ENCODE measurements around the gene LAMA4.
A peak's percentile ranks its signal among the peaks of the same experiment; 100 is the strongest.

Gene LAMA4

GRCh38 chr6:112283621-112284020, 29.3 kb upstream of the LAMA4 start:
- no peak for TF ChIP-seq ZNF565 (CRISPR knock-in tag; conservative IDR thresholded peaks at IDR 0.05; ENCODE audit: low read depth)
- no peak for TF ChIP-seq ARNTL (CRISPR knock-in tag; IDR thresholded peaks at IDR 0.05; ENCODE audit: borderline replicate concordance, low read depth)
- TF ChIP-seq ZFP30 (CRISPR knock-in tag; IDR thresholded peaks at IDR 0.05) = no peak
- no peak for TF ChIP-seq GLIS3 (CRISPR knock-in tag; IDR thresholded peaks at IDR 0.05)
- TF ChIP-seq PPARA (CRISPR knock-in tag; IDR thresholded peaks at IDR 0.05; ENCODE audit: borderline replicate concordance) = no peak
- TF ChIP-seq SNAI2 (CRISPR knock-in tag; IDR thresholded peaks at IDR 0.05) = no peak
- TF ChIP-seq TCF4 (CRISPR knock-in tag; IDR thresholded peaks at IDR 0.05; ENCODE audit: borderline replicate concordance) = no peak
- ATAC-seq = no peak

DNA sequence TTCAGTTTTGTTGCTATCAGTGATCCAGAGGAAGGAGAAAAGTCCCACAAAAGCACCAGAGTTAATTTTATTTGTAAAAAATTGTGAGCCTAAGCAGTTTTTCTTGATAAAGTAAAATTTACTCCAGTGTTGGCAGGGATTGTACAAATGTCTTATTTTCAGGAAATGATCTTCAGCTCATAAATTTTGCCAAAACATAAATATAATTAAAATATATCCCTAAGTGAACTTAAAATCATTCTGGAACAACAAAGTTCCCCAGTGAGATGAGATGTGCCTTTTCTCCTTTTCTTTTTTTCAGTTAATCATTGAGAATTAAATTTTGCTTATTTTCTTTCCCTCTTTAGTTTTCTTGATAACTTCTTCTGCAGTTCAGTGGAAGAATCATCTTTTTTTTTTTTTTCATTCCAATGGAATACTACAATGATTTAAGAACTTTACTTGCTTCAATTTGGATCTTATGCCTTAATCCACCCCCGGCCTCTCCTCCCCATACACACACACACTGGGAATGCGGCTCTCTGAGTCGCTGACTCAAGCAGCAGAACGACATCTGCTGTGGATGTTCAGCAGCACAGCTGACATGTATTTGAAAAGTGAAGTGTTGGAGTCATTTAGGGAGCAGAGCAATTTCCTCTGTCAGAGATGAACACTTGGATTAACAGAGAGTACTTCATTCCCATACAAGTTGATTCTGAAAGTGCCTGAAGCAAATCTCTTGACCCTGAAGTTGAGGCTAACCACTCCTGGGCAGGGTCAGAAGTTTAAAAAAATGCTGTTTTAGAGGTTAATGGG, 27.7 kb upstream of the LAMA4 start:
- peak; percentile 99 for ATAC-seq

DNA sequence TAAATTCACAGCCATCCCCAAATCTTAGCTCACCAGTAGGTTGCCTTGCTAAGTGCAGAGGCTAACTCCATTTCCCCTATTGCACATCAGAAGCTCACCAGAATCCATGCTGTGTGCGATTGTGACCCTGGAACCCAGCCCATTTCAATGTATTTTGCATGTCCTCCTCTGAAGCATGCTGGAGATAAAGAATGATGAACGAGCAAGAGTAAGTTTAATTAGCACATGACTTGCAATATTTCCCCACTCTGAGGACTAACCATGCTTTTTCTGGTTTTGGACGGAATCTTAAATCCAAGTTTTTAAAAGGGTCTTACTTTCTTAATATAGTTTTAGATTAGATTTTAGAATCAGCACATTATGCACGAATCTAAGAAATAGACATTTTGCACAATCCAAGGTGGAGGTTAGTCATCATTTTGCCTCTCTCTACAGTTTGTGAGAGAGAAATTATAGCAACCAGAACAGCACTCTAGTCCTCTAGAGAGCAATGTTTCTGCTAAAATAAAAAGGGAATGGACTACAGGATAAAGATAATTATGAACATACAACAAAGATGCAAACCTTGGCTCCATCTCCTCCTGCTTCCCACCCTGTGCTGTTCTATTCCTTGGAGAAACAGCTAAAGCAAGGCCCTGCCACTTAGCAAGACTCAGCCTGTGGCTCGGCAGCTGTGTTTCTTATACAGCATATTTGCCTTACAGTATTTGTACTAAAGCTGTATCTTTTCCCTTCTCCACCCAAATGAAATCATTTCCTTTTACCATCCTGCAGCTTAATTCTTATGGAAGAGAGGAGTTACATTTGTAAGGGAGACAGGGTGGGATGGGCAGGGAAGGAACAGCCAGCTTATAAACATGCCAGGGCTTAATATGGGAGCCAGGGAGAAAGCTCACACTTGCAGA, 24.9 kb upstream of the LAMA4 start:
- no peak for ATAC-seq
- TF ChIP-seq, protein P1, sequence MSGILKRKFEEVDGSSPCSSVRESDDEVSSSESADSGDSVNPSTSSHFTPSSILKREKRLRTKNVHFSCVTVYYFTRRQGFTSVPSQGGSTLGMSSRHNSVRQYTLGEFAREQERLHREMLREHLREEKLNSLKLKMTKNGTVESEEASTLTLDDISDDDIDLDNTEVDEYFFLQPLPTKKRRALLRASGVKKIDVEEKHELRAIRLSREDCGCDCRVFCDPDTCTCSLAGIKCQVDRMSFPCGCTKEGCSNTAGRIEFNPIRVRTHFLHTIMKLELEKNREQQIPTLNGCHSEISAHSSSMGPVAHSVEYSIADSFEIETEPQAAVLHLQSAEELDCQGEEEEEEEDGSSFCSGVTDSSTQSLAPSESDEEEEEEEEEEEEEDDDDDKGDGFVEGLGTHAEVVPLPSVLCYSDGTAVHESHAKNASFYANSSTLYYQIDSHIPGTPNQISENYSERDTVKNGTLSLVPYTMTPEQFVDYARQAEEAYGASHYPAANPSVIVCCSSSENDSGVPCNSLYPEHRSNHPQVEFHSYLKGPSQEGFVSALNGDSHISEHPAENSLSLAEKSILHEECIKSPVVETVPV (CRISPR knock-in tag; IDR thresholded peaks at IDR 0.05) = no peak
- no peak for TF ChIP-seq OSR1 (CRISPR knock-in tag; IDR thresholded peaks at IDR 0.05)
- TF ChIP-seq POU6F1 (CRISPR knock-in tag; IDR thresholded peaks at IDR 0.05; ENCODE audit: borderline replicate concordance, low read depth) = no peak
- no peak for TF ChIP-seq CREB5 (CRISPR knock-in tag; IDR thresholded peaks at IDR 0.05; ENCODE audit: low read depth)
- no peak for TF ChIP-seq ZFP30 (CRISPR knock-in tag; IDR thresholded peaks at IDR 0.05)
- no peak for TF ChIP-seq TCF4 (CRISPR knock-in tag; IDR thresholded peaks at IDR 0.05; ENCODE audit: borderline replicate concordance)
- TF ChIP-seq CSDC2 (CRISPR knock-in tag; IDR thresholded peaks at IDR 0.05) = no peak
- TF ChIP-seq GLIS3 (CRISPR knock-in tag; IDR thresholded peaks at IDR 0.05) = no peak
- TF ChIP-seq ARNTL (CRISPR knock-in tag; IDR thresholded peaks at IDR 0.05; ENCODE audit: borderline replicate concordance, low read depth) = no peak
- TF ChIP-seq ESRRG (CRISPR knock-in tag; IDR thresholded peaks at IDR 0.05) = no peak
- no peak for TF ChIP-seq ZC3H10 (CRISPR knock-in tag; IDR thresholded peaks at IDR 0.05)
- no peak for TF ChIP-seq ZFP3 (CRISPR knock-in tag; IDR thresholded peaks at IDR 0.05)
- TF ChIP-seq ZNF8 (CRISPR knock-in tag; IDR thresholded peaks at IDR 0.05) = no peak
- TF ChIP-seq ZNF565 (CRISPR knock-in tag; conservative IDR thresholded peaks at IDR 0.05; ENCODE audit: low read depth) = no peak

More for the DNA sequence above, 27.7 kb upstream of the LAMA4 start:
- TF ChIP-seq ZC3H10 (CRISPR knock-in tag; IDR thresholded peaks at IDR 0.05) (no peak), PATZ1 (CRISPR knock-in tag; IDR thresholded peaks at IDR 0.05; ENCODE audit: borderline replicate concordance) (no peak), SNAI2 (CRISPR knock-in tag; IDR thresholded peaks at IDR 0.05) (no peak), ZNF565 (CRISPR knock-in tag; conservative IDR thresholded peaks at IDR 0.05; ENCODE audit: low read depth) (no peak), ZNF8 (CRISPR knock-in tag; IDR thresholded peaks at IDR 0.05) (no peak), TCF4 (CRISPR knock-in tag; IDR thresholded peaks at IDR 0.05; ENCODE audit: borderline replicate concordance) (peak; percentile 71; the same call in 1 of the 2 replicates), ZNF70 (CRISPR knock-in tag; IDR thresholded peaks at IDR 0.05) (no peak), PPARA (CRISPR knock-in tag; IDR thresholded peaks at IDR 0.05; ENCODE audit: borderline replicate concordance) (no peak), GLIS3 (CRISPR knock-in tag; IDR thresholded peaks at IDR 0.05) (no peak), ISL1 (CRISPR knock-in tag; IDR thresholded peaks at IDR 0.05) (no peak), CSDC2 (CRISPR knock-in tag; IDR thresholded peaks at IDR 0.05) (no peak), ZFP3 (CRISPR knock-in tag; IDR thresholded peaks at IDR 0.05) (no peak), TSHZ2 (CRISPR knock-in tag; IDR thresholded peaks at IDR 0.05) (peak; percentile 66; the same call in 1 of the 2 replicates), BACH2 (CRISPR knock-in tag; IDR thresholded peaks at IDR 0.05; ENCODE audit: borderline replicate concordance) (no peak), TOX (CRISPR knock-in tag; IDR thresholded peaks at IDR 0.05; ENCODE audit: borderline replicate concordance) (no peak)

Data from SK-N-SH treated with all-trans-retinoic acid at 6 μM for 48 hours (cell line).